Activated CD4-positive, alpha-beta memory T cell treated with anti-CD3 and anti-CD28 coated beads, Interleukin-2, amount 10 ng/mL, durations not matched to agents 7 days and 5 days (primary cell): ENCODE measurements around the gene TEX48. TPM values are rescaled to one million over a fixed set of nuclear protein-coding genes. Genes with fewer than 3 reads are reported as not detected.

Experiments used
- CTCF ChIA-PET: fragments of 350-600 bp; sonication (Branson Sonifier 250); formaldehyde crosslinking; loops from one replicate; lab custom pipeline; 2021; ENCODE audit warnings: antibody characterized with exemption, inconsistent platforms; lab: Charles Lee
- POLR2A ChIA-PET: fragments of 350-600 bp; sonication (Branson Sonifier 250); formaldehyde crosslinking; loops from one replicate; lab custom pipeline; 2021; ENCODE audit warnings: antibody characterized with exemption; lab: Charles Lee
- DNase-seq: peaks from one replicate; pipeline ENCODE4 v3.0.0-alpha.2; 2020
- H3K27ac Mint-ChIP-seq: one replicate; pipeline ENCODE4 v1.8.0; 2021; ENCODE audit warnings: mild to moderate bottlenecking, mixed read lengths
- H3K27me3 Mint-ChIP-seq: one replicate; pipeline ENCODE4 v1.8.0; 2021; ENCODE audit warnings: mixed read lengths
- H3K36me3 Mint-ChIP-seq: one replicate; pipeline ENCODE4 v1.8.0; 2021; ENCODE audit warnings: low read depth, mixed read lengths
- H3K4me1 Mint-ChIP-seq: one replicate; pipeline ENCODE4 v1.8.0; 2021; ENCODE audit warnings: mixed read lengths
- H3K4me3 Mint-ChIP-seq: one replicate; pipeline ENCODE4 v1.8.0; 2021; ENCODE audit warnings: mild to moderate bottlenecking, mixed read lengths
- H3K9me3 Mint-ChIP-seq: one replicate; pipeline ENCODE4 v1.8.0; 2021; ENCODE audit warnings: mixed read lengths
- total RNA-seq, 2 experiments: library from RNA; stranded (reverse); gene quantifications; one replicate each; pipeline ENCODE4 v1.2.3, GENCODE V29; 2021

Gene TEX48
- total RNA-seq, 2 experiments from 2014 or later = 0.48 to 1.5 TPM

DNA sequence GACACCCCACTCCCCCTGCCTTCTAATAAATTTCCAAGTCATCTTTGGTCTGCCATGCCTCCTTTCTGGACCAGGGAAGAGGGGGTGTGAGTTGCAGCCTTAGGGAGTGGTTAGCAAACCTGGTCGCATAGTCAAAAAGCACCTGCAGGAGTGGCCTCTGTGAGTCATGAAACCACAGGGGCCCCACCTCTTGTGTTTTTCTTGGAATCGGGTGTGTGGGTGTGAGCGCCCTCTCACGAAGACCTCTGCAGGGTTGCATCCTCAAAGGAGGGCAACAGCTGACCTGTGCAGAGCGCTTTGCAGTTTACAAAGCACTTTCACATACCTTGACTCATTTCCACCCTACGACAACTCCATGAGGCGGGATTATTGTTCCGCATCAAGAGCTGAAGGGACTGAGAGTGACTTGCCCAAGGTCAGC lies 36.8 kb upstream of the TEX48 start:
- H3K27me3 Mint-ChIP-seq = peaks cover 20% of the 10 kb centered on the region
- H3K4me3 Mint-ChIP-seq = peak overlapping the region; percentile 3
- peaks cover 57% of the 10 kb centered on the region for H3K36me3 Mint-ChIP-seq
- peak overlapping the region; percentile 93 for H3K27ac Mint-ChIP-seq
- POLR2A ChIA-PET = interaction anchor here (0.7 to 14.5 kb wide), 18 partner anchors 11 to 293 kb away, joined by 3 to 418 read pairs (median 8); partner anchors contain the start of genes TEX48, TMEM268 and TNFSF8
- peaks cover 68% of the 10 kb centered on the region for H3K4me1 Mint-ChIP-seq
- peak; percentile 98 for DNase-seq
- CTCF ChIA-PET = interaction anchor here (0.6 to 3.5 kb wide), 13 partner anchors 17 to 296 kb away, joined by 3 to 33 read pairs (median 7); no protein-coding TSS in a partner anchor
- peaks cover 12% of the 10 kb centered on the region for H3K9me3 Mint-ChIP-seq

DNA sequence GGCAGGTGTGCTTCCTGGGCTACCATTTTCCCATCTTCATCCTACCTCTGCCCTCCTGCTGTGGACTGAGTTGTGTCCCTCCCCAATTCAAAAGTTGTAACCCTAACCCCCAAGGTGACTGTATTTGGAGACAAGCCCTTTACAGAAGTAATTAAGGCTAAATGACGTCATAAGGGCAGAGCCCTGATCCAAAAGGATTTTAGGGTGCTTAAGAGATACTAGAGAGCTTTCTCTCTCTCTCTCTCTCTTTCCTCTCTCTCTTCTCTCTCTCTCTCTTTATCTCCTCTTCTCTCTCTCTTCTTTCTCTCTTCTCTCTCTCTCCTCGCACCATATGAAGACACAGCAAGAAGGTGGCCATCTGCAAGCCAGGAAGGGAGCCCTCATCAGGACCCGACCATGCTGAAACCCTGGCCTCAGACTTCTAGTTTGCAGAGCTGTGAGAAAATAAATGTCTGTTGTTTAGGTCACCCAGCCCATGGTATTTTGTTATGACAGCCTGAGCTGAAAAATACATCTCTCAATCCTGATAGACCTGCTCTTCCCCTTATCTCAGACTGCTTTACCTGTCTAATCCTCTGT lies 36.0 kb upstream of the TEX48 start:
- Mint-ChIP-seq H3K27me3 (peaks cover 21% of the 10 kb centered on the region), H3K27ac (peak overlapping the region; percentile 93), H3K9me3 (peaks cover 14% of the 10 kb centered on the region), H3K4me3 (peak overlapping the region; percentile 6), H3K36me3 (peaks cover 60% of the 10 kb centered on the region), H3K4me1 (peaks cover 68% of the 10 kb centered on the region)
- CTCF ChIA-PET = interaction anchor here (0.6 to 3.5 kb wide), 8 partner anchors 20 to 298 kb away, joined by 3 to 33 read pairs (median 11); no protein-coding TSS in a partner anchor
- POLR2A ChIA-PET = interaction anchor here (0.9 to 14.5 kb wide), 11 partner anchors 10 to 212 kb away, joined by 3 to 418 read pairs (median 19); partner anchors contain the start of genes TEX48, TMEM268 and TNFSF8
- no peak for DNase-seq

GRCh38 chr9:114709636-114710035 lies 27.6 kb upstream of the TEX48 start:
- H3K27me3 Mint-ChIP-seq = peaks cover 27% of the 10 kb centered on the region
- CTCF ChIA-PET = interaction anchor here (6.3 kb wide), 1 partner anchor 13 kb away, joined by 51 read pairs; no protein-coding TSS in a partner anchor
- H3K9me3 Mint-ChIP-seq = peaks cover 8% of the 10 kb centered on the region
- peaks cover 33% of the 10 kb centered on the region for H3K36me3 Mint-ChIP-seq
- H3K27ac Mint-ChIP-seq = peak overlapping the region; percentile 56
- no peak for DNase-seq
- peaks cover 43% of the 10 kb centered on the region for H3K4me1 Mint-ChIP-seq
- no peak overlapping the region for H3K4me3 Mint-ChIP-seq
- POLR2A ChIA-PET = interaction anchor here (1.1 to 6.1 kb wide), 6 partner anchors 8 to 219 kb away, joined by 3 to 115 read pairs (median 7); no protein-coding TSS in a partner anchor

DNA sequence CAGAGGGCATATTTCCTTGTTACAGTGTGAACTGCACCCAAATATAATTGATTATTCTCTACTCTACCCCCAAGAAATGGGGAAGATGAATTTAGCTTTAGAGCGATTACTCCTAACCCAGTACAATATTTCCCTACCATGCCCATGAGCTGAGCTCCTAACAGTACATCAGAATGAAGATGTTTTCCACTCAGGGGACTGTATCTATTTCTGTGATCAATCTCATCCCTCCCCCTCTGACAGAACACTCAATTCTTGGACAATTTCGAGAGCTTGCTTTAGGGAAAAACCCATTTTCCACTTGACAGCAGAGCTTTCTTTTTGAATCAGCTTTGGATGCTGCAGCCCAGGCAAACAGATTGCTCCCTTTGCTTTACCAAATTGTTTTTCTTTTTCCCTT lies 24.7 kb upstream of the TEX48 start:
- H3K27ac Mint-ChIP-seq = no peak overlapping the region
- peaks cover 30% of the 10 kb centered on the region for H3K27me3 Mint-ChIP-seq
- POLR2A ChIA-PET = interaction anchor here (0.8 to 6.1 kb wide), 12 partner anchors 10 to 321 kb away, joined by 3 to 115 read pairs (median 4); partner anchors contain the start of gene TNFSF8
- H3K4me1 Mint-ChIP-seq = peaks cover 50% of the 10 kb centered on the region
- no peak for DNase-seq
- CTCF ChIA-PET = interaction anchor here (1.0 to 6.3 kb wide), 4 partner anchors 10 to 200 kb away, joined by 4 to 51 read pairs (median 8); no protein-coding TSS in a partner anchor
- no peak overlapping the region for H3K4me3 Mint-ChIP-seq
- peaks cover 30% of the 10 kb centered on the region for H3K36me3 Mint-ChIP-seq
- peaks cover 3% of the 10 kb centered on the region for H3K9me3 Mint-ChIP-seq

GRCh38 chr9:114701988-114702387 lies 20.0 kb upstream of the TEX48 start:
- Mint-ChIP-seq H3K4me3 (no peak overlapping the region), H3K4me1 (peaks cover 44% of the 10 kb centered on the region), H3K9me3 (no peaks in the 10 kb centered on the region), H3K27ac (no peak overlapping the region), H3K27me3 (peaks cover 25% of the 10 kb centered on the region), H3K36me3 (peaks cover 31% of the 10 kb centered on the region)
- CTCF ChIA-PET = interaction anchor here (0.8 to 0.9 kb wide), 2 partner anchors 12 to 304 kb away, joined by 3 to 4 read pairs; no protein-coding TSS in a partner anchor
- POLR2A ChIA-PET = interaction anchor here (1.0 to 2.5 kb wide), 2 partner anchors 9 to 11 kb away, joined by 3 to 14 read pairs; no protein-coding TSS in a partner anchor
- no peak for DNase-seq

DNA sequence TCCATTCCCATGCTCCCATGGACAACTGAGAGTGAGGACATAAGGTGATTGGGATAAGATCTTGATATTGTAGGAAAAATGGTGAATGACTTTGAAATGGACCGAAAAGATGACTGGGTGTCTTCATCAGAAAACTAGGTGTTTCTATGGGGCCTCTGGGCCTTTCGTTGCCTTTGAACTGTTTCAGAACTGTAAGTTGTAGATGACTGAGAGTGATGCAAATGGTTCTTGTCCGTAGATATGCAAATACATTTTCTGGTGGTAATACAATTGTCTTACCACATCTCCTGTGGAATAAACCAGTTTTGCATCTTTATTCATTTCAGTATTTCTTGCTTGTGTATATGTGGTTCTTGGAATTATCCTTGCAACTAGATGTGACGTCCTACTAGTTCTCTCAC lies 16.0 kb upstream of the TEX48 start:
- H3K9me3 Mint-ChIP-seq = no peaks in the 10 kb centered on the region
- peak overlapping the region; percentile 48 for H3K4me3 Mint-ChIP-seq
- POLR2A ChIA-PET = interaction anchor here (2.5 to 14.5 kb wide), 7 partner anchors 10 to 231 kb away, joined by 15 to 418 read pairs (median 51); partner anchors contain the start of genes TEX48 and TNFSF8
- CTCF ChIA-PET = interaction anchor here (1.4 to 9.4 kb wide), 5 partner anchors 10 to 211 kb away, joined by 5 to 56 read pairs (median 23); partner anchors contain the start of gene TEX48
- H3K27ac Mint-ChIP-seq = peak overlapping the region; percentile 97
- H3K4me1 Mint-ChIP-seq = peaks cover 74% of the 10 kb centered on the region
- no peak for DNase-seq
- H3K27me3 Mint-ChIP-seq = peaks cover 31% of the 10 kb centered on the region
- peaks cover 38% of the 10 kb centered on the region for H3K36me3 Mint-ChIP-seq

GRCh38 chr9:114696814-114697544 lies 15.0 kb upstream of the TEX48 start:
- peak; percentile 85 for DNase-seq
- H3K36me3 Mint-ChIP-seq = peaks cover 37% of the 10 kb centered on the region
- ChIA-PET CTCF (interaction anchor here (0.7 to 9.4 kb wide), 5 partner anchors 11 to 212 kb away, joined by 4 to 56 read pairs (median 23); partner anchors contain the start of gene TEX48), POLR2A (interaction anchor here (0.6 to 14.5 kb wide), 17 partner anchors 10 to 313 kb away, joined by 3 to 418 read pairs (median 7); partner anchors contain the start of genes TEX48 and TNFSF8)
- peak overlapping the region; percentile 39 for H3K4me3 Mint-ChIP-seq
- H3K27ac Mint-ChIP-seq = peak overlapping the region; percentile 97
- H3K4me1 Mint-ChIP-seq = peaks cover 79% of the 10 kb centered on the region
- peaks cover 34% of the 10 kb centered on the region for H3K27me3 Mint-ChIP-seq
- H3K9me3 Mint-ChIP-seq = no peaks in the 10 kb centered on the region

DNA sequence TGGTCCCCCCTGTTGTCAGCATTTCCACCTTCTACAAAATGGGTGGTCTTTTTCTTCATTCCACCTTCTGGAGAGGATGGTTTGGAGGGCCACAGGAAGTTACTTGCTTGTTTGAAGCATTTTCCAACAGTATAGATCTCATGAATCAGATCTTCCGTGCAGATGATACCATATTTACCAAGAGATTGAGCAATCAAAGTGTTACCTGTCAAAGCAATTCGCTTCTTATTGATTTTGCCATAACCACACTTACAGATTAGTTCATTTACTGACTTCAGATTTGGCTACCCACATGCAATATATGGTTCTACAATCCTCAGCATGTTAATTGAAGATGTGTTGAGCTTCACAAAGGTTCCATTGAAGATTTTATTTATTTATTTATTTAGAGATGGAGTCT lies 14.0 kb upstream of the TEX48 start:
- CTCF ChIA-PET = interaction anchor here (0.7 to 9.4 kb wide), 6 partner anchors 10 to 39 kb away, joined by 3 to 56 read pairs (median 16); partner anchors contain the start of gene TEX48
- Mint-ChIP-seq H3K4me1 (peaks cover 84% of the 10 kb centered on the region), H3K27ac (peak overlapping the region; percentile 97), H3K27me3 (peaks cover 31% of the 10 kb centered on the region), H3K4me3 (no peak overlapping the region), H3K36me3 (peaks cover 34% of the 10 kb centered on the region), H3K9me3 (no peaks in the 10 kb centered on the region)
- DNase-seq = no peak
- POLR2A ChIA-PET = interaction anchor here (0.6 to 14.5 kb wide), 14 partner anchors 9 to 329 kb away, joined by 3 to 418 read pairs (median 12); partner anchors contain the start of genes TEX48 and TNFSF8

- CTCF ChIA-PET = interaction anchor here (0.7 to 9.4 kb wide), 11 partner anchors 9 to 320 kb away, joined by 3 to 56 read pairs (median 4); partner anchors contain the start of genes TEX48 and TNFSF8
- peak overlapping the region; percentile 59 for H3K27ac Mint-ChIP-seq
- peaks cover 94% of the 10 kb centered on the region for H3K4me1 Mint-ChIP-seq
- peaks cover 37% of the 10 kb centered on the region for H3K36me3 Mint-ChIP-seq
- DNase-seq = peak; percentile 26
- H3K4me3 Mint-ChIP-seq = no peak overlapping the region
- H3K27me3 Mint-ChIP-seq = peaks cover 25% of the 10 kb centered on the region
- no peaks in the 10 kb centered on the region for H3K9me3 Mint-ChIP-seq
- POLR2A ChIA-PET = interaction anchor here (0.7 to 14.5 kb wide), 12 partner anchors 9 to 317 kb away, joined by 3 to 418 read pairs (median 6); partner anchors contain the start of genes TEX48 and TNFSF8
Observed at GRCh38 chr9:114694719-114695269, 12.8 kb upstream of the TEX48 start.

- ChIA-PET CTCF (interaction anchor here (0.9 to 9.4 kb wide), 7 partner anchors 13 to 320 kb away, joined by 3 to 56 read pairs (median 10); partner anchors contain the start of gene TEX48), POLR2A (interaction anchor here (0.6 to 14.5 kb wide), 10 partner anchors 8 to 313 kb away, joined by 3 to 418 read pairs (median 10); partner anchors contain the start of genes TEX48 and TNFSF8)
- Mint-ChIP-seq H3K4me1 (peaks cover 94% of the 10 kb centered on the region), H3K27ac (no peak overlapping the region), H3K27me3 (peaks cover 24% of the 10 kb centered on the region), H3K4me3 (no peak overlapping the region), H3K36me3 (peaks cover 31% of the 10 kb centered on the region), H3K9me3 (no peaks in the 10 kb centered on the region)
- no peak for DNase-seq
Observed at GRCh38 chr9:114694146-114694545, 12.2 kb upstream of the TEX48 start.

GRCh38 chr9:114693248-114693855 lies 11.4 kb upstream of the TEX48 start:
- Mint-ChIP-seq H3K27ac (peak overlapping the region; percentile 93), H3K4me3 (no peak overlapping the region), H3K36me3 (peaks cover 33% of the 10 kb centered on the region), H3K27me3 (peaks cover 28% of the 10 kb centered on the region), H3K9me3 (peaks cover 3% of the 10 kb centered on the region), H3K4me1 (peaks cover 95% of the 10 kb centered on the region)
- DNase-seq = no peak
- ChIA-PET POLR2A (interaction anchor here (0.9 to 14.5 kb wide), 6 partner anchors 8 to 236 kb away, joined by 3 to 418 read pairs (median 84); partner anchors contain the start of gene TNFSF8), CTCF (interaction anchor here (2.7 to 9.4 kb wide), 3 partner anchors 12 to 25 kb away, joined by 15 to 56 read pairs (median 51); partner anchors contain the start of gene TEX48)
